ENCODE results near the gene FBXL16.
"Not testable (repeated sequence)": the region's sequence is repeated elsewhere in the genome, so short reads cannot be mapped to it uniquely, and the experiment has no call there.

The FBXL16 gene

GRCh38 chr16:705431-706188, at the start of gene FBXL16:
Gene FBXL16, minus strand, starts transcription at chr16:705801. Its CDS starts 8,396 bp downstream, at chr16:697405.
- DNase-seq (ENCODE audit: low spot score): no peak

- no peak for DNase-seq (ENCODE audit: low spot score)
Observed at GRCh38 chr16:754656-755055, 49.1 kb upstream of the FBXL16 start.

- not testable (repeated sequence) for DNase-seq (ENCODE audit: low spot score)
Observed at GRCh38 chr16:754121-754607, 48.6 kb upstream of the FBXL16 start.

- no peak for DNase-seq (ENCODE audit: low spot score)
Observed at GRCh38 chr16:752007-752312, 46.4 kb upstream of the FBXL16 start.

GRCh38 chr16:751152-752006, 45.8 kb upstream of the FBXL16 start:
- DNase-seq (ENCODE audit: low spot score): no peak

- DNase-seq (ENCODE audit: low spot score): no peak
Observed at GRCh38 chr16:750485-750884, 44.9 kb upstream of the FBXL16 start.

- no peak for DNase-seq (ENCODE audit: low spot score)
Observed at GRCh38 chr16:749010-749409, 43.4 kb upstream of the FBXL16 start.

GRCh38 chr16:747978-748746, 42.6 kb upstream of the FBXL16 start:
- DNase-seq (ENCODE audit: low spot score): no peak

- no peak for DNase-seq (ENCODE audit: low spot score)
Observed at GRCh38 chr16:746637-747036, 41.0 kb upstream of the FBXL16 start.

GRCh38 chr16:745739-746138, 40.1 kb upstream of the FBXL16 start:
- no peak for DNase-seq (ENCODE audit: low spot score)

- DNase-seq (ENCODE audit: low spot score): no peak
Observed at GRCh38 chr16:743794-744500, 38.3 kb upstream of the FBXL16 start.

GRCh38 chr16:742894-743293, 37.3 kb upstream of the FBXL16 start:
- not testable (repeated sequence) for DNase-seq (ENCODE audit: low spot score)

- no peak for DNase-seq (ENCODE audit: low spot score)
Observed at GRCh38 chr16:741986-742629, 36.5 kb upstream of the FBXL16 start.

GRCh38 chr16:740764-741505, 35.3 kb upstream of the FBXL16 start, which contains the start of gene CIAO3:
Gene CIAO3, minus strand, starts transcription at chr16:740997. Its CDS starts 12 bp downstream, at chr16:740985.
- peak; percentile 76 for DNase-seq (ENCODE audit: low spot score)

- no peak for DNase-seq (ENCODE audit: low spot score)
Observed at GRCh38 chr16:740459-740763, 34.8 kb upstream of the FBXL16 start.

GRCh38 chr16:739560-740458, 34.2 kb upstream of the FBXL16 start:
- DNase-seq (ENCODE audit: low spot score): no peak

- no peak for DNase-seq (ENCODE audit: low spot score)
Observed at GRCh38 chr16:736936-737481, 31.4 kb upstream of the FBXL16 start.

GRCh38 chr16:735982-736453, 30.4 kb upstream of the FBXL16 start:
- no peak for DNase-seq (ENCODE audit: low spot score)
